Panc1 (cell line): Measurements from ENCODE around the gene IQCF6.

Experiments used
- POLR2AphosphoS5 ChIP-seq: IDR thresholded peaks from 2 replicates; pipeline ENCODE4 v1.6.1; 2012; ENCODE audit warnings: mild to moderate bottlenecking, low read depth, low read length, moderate library complexity
- REST ChIP-seq, 2 experiments: IDR thresholded peaks; 2 replicates each; pipeline ENCODE4 v1.6.1; 2011 to 2012; ENCODE audit warnings: low read depth in 2 of 2, control low read depth in 1 of 2, low read length in 1 of 2, mild to moderate bottlenecking in 1 of 2, moderate library complexity in 1 of 2; ENCODE audit not compliant: insufficient read depth in 1 of 2
- SIN3A ChIP-seq: IDR thresholded peaks from 2 replicates; pipeline ENCODE4 v1.6.1; 2012; ENCODE audit warnings: low read depth, mild to moderate bottlenecking, low read length, moderate library complexity, borderline replicate concordance; ENCODE audit not compliant: insufficient read depth
- TF ChIP-seq, protein P1 (sequence below): fragments of 450-650 bp; IDR thresholded peaks from 2 replicates; pipeline ENCODE4 v1.5.1; 2017; ENCODE audit warnings: mild to moderate bottlenecking

- TF ChIP-seq, protein P1, sequence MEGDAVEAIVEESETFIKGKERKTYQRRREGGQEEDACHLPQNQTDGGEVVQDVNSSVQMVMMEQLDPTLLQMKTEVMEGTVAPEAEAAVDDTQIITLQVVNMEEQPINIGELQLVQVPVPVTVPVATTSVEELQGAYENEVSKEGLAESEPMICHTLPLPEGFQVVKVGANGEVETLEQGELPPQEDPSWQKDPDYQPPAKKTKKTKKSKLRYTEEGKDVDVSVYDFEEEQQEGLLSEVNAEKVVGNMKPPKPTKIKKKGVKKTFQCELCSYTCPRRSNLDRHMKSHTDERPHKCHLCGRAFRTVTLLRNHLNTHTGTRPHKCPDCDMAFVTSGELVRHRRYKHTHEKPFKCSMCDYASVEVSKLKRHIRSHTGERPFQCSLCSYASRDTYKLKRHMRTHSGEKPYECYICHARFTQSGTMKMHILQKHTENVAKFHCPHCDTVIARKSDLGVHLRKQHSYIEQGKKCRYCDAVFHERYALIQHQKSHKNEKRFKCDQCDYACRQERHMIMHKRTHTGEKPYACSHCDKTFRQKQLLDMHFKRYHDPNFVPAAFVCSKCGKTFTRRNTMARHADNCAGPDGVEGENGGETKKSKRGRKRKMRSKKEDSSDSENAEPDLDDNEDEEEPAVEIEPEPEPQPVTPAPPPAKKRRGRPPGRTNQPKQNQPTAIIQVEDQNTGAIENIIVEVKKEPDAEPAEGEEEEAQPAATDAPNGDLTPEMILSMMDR: no peak
- TF ChIP-seq POLR2AphosphoS5: no peak
- no peak for TF ChIP-seq SIN3A
- no peak for TF ChIP-seq REST (IDR thresholded peaks at IDR 0.05; ENCODE audit: insufficient read depth in 1 of 2, low read depth in 2 of 2, low read length in 1 of 2)
Observed at GRCh38 chr3:51815614-51816013, 36.6 kb upstream of the IQCF6 start.
